A549 treated with DMSO at 1 μM for 4 hours (cell line): ENCODE measurements around the gene ZNF202. TPM values are rescaled to one million over a fixed set of nuclear protein-coding genes. Genes with fewer than 3 reads are reported as not detected.

Experiments
- total RNA-seq: library from RNA; stranded (reverse); fragments of 200-300 nt; extraction: Qiagen RNA extraction; gene quantifications from 5 replicates; pipeline ENCODE4 v1.2.3, GENCODE V29; 2022; ENCODE audit warnings: low read depth

The ZNF202 gene
- 10.1 to 11.7 TPM (median 10.9 TPM) in 5 replicates for total RNA-seq

DNA sequence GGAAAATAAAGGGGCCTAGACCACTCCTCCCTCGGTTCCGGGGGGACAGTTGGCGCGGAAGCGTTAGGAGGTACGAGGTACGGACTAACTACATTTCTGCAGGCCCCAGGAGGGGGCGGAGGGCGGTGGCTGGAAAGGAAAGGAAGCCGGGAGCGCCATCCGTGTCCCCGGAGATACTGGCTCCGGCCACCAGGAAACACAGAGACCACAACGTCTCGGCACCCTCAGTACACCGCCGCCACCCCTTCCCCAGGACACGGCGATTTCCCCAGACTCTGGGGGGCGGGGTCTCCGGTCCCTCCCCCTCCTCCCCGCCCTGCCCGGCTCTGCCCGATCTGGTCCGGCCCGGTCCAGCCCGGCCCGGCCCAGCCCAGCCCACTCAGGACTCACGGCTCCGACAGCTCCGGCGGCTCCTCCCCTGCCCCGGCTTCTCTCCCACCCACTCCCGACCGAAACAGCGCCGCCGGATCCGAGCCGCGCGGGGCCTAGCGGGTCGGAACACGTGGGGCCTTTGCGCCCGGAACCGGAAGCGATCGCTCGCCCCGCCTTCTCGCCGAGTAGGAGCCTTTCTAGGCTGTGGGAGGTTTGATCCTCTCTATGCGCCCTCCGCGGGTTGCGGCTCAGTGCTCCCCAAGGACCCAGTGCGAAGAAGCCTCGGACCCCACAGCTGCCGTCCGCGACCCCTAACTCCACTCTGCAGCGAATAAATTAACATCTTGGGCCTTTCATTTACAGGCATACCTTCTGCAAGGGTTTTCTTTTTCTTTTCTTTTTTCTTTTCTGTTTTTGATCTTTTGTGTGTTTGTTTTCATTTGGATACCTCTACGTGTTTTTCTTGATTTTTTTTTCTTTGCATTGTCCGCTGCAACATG, at the start of gene ZNF202:
ZNF202 (minus strand) TSS at position 502 of the 872 bp plus-strand sequence. CDS start 10,772 bp downstream, outside the sequence.

DNA sequence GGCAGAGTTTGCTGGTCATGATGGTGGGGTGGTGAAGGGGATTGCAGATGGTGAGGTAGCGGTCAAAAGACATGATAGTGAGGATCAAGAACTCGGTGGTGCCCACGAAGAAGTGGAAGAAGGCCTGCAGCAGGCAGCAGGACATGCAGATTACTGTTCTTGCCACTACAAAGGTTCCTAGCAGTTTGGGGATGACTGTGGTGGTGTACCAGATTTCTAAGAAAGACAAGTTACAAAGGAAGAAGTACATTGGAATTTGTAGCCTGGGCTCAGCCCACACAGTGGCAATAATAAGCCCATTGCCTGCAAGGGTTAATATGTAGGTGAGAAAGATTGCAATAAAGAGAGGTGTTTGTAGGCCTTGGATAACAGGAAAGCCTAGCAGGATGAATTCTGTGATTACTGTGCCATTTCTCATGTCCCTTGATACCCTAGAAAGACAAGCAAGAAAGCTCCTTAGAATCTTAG, 12.7 kb upstream of the ZNF202 start, which contains the start of gene OR6X1:
OR6X1 (minus strand) TSS at position 418 of the 468 bp plus-strand sequence; CDS start at position 418, 0 bp downstream.

Other genes with a start within 250 kb of the ZNF202 start
- 0.10 to 0.25 TPM (median 0.15 TPM) in 5 replicates for gene SCN3B, start 87.0 kb downstream of the ZNF202 start, total RNA-seq
- not detected in 5 replicates for gene OR6X1, start 12.9 kb upstream of the ZNF202 start, total RNA-seq
- gene OR6M1, start 64.7 kb upstream of the ZNF202 start, total RNA-seq, result not detected in 5 replicates
- gene TMEM225, start 144.0 kb upstream of the ZNF202 start, total RNA-seq, result not detected in 5 replicates
- gene OR8D4, start 160.5 kb upstream of the ZNF202 start, total RNA-seq, result not detected in 5 replicates
- not detected in 5 replicates for gene OR4D5, start 198.0 kb upstream of the ZNF202 start, total RNA-seq
- gene OR6T1, start 202.2 kb upstream of the ZNF202 start, total RNA-seq, result not detected in 5 replicates
- gene OR10S1, start 236.1 kb upstream of the ZNF202 start, total RNA-seq, result not detected in 5 replicates